Measurements from ENCODE around the gene USH1C.

The USH1C gene

GRCh38 chr11:17544181-17544622 is at the start of gene USH1C:
TSS of gene USH1C (minus strand) at chr11:17544416. CDS start at chr11:17544307, 109 bp downstream.
- DNase-seq: peak; percentile 35

GRCh38 chr11:17593466-17594245 is 49.4 kb upstream of the USH1C start:
- DNase-seq: no peak

GRCh38 chr11:17591293-17591692 is 47.1 kb upstream of the USH1C start:
- DNase-seq: no peak

- no peak for DNase-seq
These were observed 46.2 kb upstream of the USH1C start for GRCh38 chr11:17590463-17590862.

- DNase-seq: no peak
These were observed 44.5 kb upstream of the USH1C start for GRCh38 chr11:17588721-17589120.

- DNase-seq: no peak
These were observed 44.0 kb upstream of the USH1C start for GRCh38 chr11:17588166-17588565.

- DNase-seq: no peak
These were observed 41.9 kb upstream of the USH1C start for GRCh38 chr11:17585911-17586695.

- DNase-seq: no peak
These were observed 37.5 kb upstream of the USH1C start for GRCh38 chr11:17581732-17582053.

GRCh38 chr11:17581036-17581731 is 37.0 kb upstream of the USH1C start:
- DNase-seq: no peak

GRCh38 chr11:17580271-17580670 is 36.1 kb upstream of the USH1C start:
- DNase-seq: no peak

GRCh38 chr11:17579451-17579850 is 35.2 kb upstream of the USH1C start:
- no peak for DNase-seq

GRCh38 chr11:17578958-17579357 is 34.7 kb upstream of the USH1C start:
- DNase-seq: no peak

- DNase-seq: no peak
These were observed 34.1 kb upstream of the USH1C start for GRCh38 chr11:17578296-17578695.

GRCh38 chr11:17575431-17576425 is 31.5 kb upstream of the USH1C start:
- no peak for DNase-seq

GRCh38 chr11:17574141-17575091 is 30.2 kb upstream of the USH1C start:
- no peak for DNase-seq

GRCh38 chr11:17573526-17573925 is 29.3 kb upstream of the USH1C start:
- DNase-seq: no peak

- no peak for DNase-seq
These were observed 28.7 kb upstream of the USH1C start for GRCh38 chr11:17572791-17573460.

- DNase-seq: no peak
These were observed 28.1 kb upstream of the USH1C start for GRCh38 chr11:17572359-17572690.

GRCh38 chr11:17571431-17572358 is 27.5 kb upstream of the USH1C start:
- DNase-seq: no peak

GRCh38 chr11:17570034-17570433 is 25.8 kb upstream of the USH1C start:
- no peak for DNase-seq
